Activated naive CD8-positive, alpha-beta T cell treated with anti-CD3 and anti-CD28 coated beads, Interleukin-2, amount 50 U/mL, for 16 hours (primary cell): ENCODE measurements around the gene RETREG1.
A peak's percentile ranks its signal among the peaks of the same experiment; 100 is the strongest.
"Not testable (repeated sequence)": the region's sequence is repeated elsewhere in the genome, so short reads cannot be mapped to it uniquely, and the experiment has no call there.

Source experiments
- DNase-seq: peaks from one replicate; pipeline ENCODE4 v3.0.0-alpha.2; 2020; ENCODE audit warnings: low read depth, low spot score

Gene RETREG1

GRCh38 chr5:16616536-16617273 is at the start of gene RETREG1:
Gene RETREG1, minus strand, starts transcription at chr5:16616997. Its CDS starts 26 bp downstream, at chr5:16616971.
- DNase-seq = peak; percentile 68

GRCh38 chr5:16666130-16666882 is 49.5 kb upstream of the RETREG1 start:
- no peak for DNase-seq

GRCh38 chr5:16665601-16666000 is 48.8 kb upstream of the RETREG1 start:
- DNase-seq = no peak

- DNase-seq = no peak
Observed at GRCh38 chr5:16664368-16664767, 47.6 kb upstream of the RETREG1 start.

- no peak for DNase-seq
Observed at GRCh38 chr5:16663840-16664239, 47.0 kb upstream of the RETREG1 start.

GRCh38 chr5:16661713-16662112 is 44.9 kb upstream of the RETREG1 start:
- DNase-seq = no peak

GRCh38 chr5:16660982-16661381 is 44.2 kb upstream of the RETREG1 start:
- no peak for DNase-seq

GRCh38 chr5:16659536-16659935 is 42.7 kb upstream of the RETREG1 start:
- DNase-seq = no peak

- DNase-seq = no peak
Observed at GRCh38 chr5:16656561-16657191, 39.9 kb upstream of the RETREG1 start.

- no peak for DNase-seq
Observed at GRCh38 chr5:16654647-16655334, 38.0 kb upstream of the RETREG1 start.

- DNase-seq = not testable (repeated sequence)
Observed at GRCh38 chr5:16648739-16649138, 31.9 kb upstream of the RETREG1 start.

- no peak for DNase-seq
Observed at GRCh38 chr5:16644301-16644889, 27.6 kb upstream of the RETREG1 start.

- DNase-seq = no peak
Observed at GRCh38 chr5:16642867-16643266, 26.1 kb upstream of the RETREG1 start.

GRCh38 chr5:16639206-16639605 is 22.4 kb upstream of the RETREG1 start:
- no peak for DNase-seq

GRCh38 chr5:16628376-16628775 is 11.6 kb upstream of the RETREG1 start:
- DNase-seq = no peak

- DNase-seq = no peak
Observed at GRCh38 chr5:16626696-16627264, 10.0 kb upstream of the RETREG1 start.

GRCh38 chr5:16625096-16625495 is 8.3 kb upstream of the RETREG1 start:
- no peak for DNase-seq

GRCh38 chr5:16619136-16619535 is 2.3 kb upstream of the RETREG1 start:
- no peak for DNase-seq

- DNase-seq = no peak
Observed at GRCh38 chr5:16618138-16618897, 1.5 kb upstream of the RETREG1 start.

- peak; percentile 37 for DNase-seq
Observed at GRCh38 chr5:16617274-16617968, 624 bp upstream of the RETREG1 start.
